ENCODE results near the gene ZNF780B. TPM values are rescaled to one million over a fixed set of nuclear protein-coding genes. Genes with fewer than 3 reads are reported as not detected.

The ZNF780B gene
- total RNA-seq, 1 experiment from 2014 or later, result 31.9 TPM

- Histone ChIP-seq H2BK5ac (ENCODE audit: insufficient read length, low read length) (no peak overlapping the region), H4K5ac (ENCODE audit: insufficient read length, low read depth, low read length) (no peak overlapping the region), H3K79me2 (ENCODE audit: insufficient read depth, low read length) (peaks cover 2% of the 10 kb centered on the region; the same call in 1 of the 2 replicates), H3K4ac (ENCODE audit: low read depth, low read length) (no peak overlapping the region), H3K23me2 (ENCODE audit: insufficient read length, low read depth, low read length, poor library complexity, severe bottlenecking) (peaks cover 4% of the 10 kb centered on the region), H4K8ac (replicated peaks; ENCODE audit: insufficient read length, low read depth, low read length) (no peak overlapping the region), H2AK5ac (ENCODE audit: insufficient read length, low read length) (no peak overlapping the region), H4K91ac (ENCODE audit: insufficient read length, low read depth, low read length) (no peak overlapping the region), H2BK15ac (ENCODE audit: low read depth, low read length) (no peak overlapping the region), H4K20me1 (ENCODE audit: control insufficient read depth, insufficient read depth, insufficient read length) (no peaks in the 10 kb centered on the region), H3K27ac (ENCODE audit: insufficient read length, low read depth, low read length) (no peak overlapping the region), H2BK20ac (ENCODE audit: low read depth, low read length, poor library complexity, severe bottlenecking) (no peak overlapping the region), H3K14ac (ENCODE audit: insufficient read depth, low read length) (no peak overlapping the region), H3K18ac (ENCODE audit: insufficient read length, low read depth, low read length) (no peak overlapping the region), H3K9me3 (ENCODE audit: control insufficient read depth, low read depth, low read length) (peaks cover 7% of the 10 kb centered on the region), H3T11ph (ENCODE audit: low read length) (no peak overlapping the region), H2AFZ (ENCODE audit: low read length) (no peak overlapping the region), H3K79me1 (ENCODE audit: insufficient read depth, low read depth, low read length, poor library complexity, severe bottlenecking) (no peaks in the 10 kb centered on the region), H3K9ac (ENCODE audit: extremely low read depth, insufficient read length, low read length) (no peak overlapping the region), H3K23ac (ENCODE audit: insufficient read length, low read depth, low read length) (no peak overlapping the region), H3K4me1 (ENCODE audit: insufficient read depth, low read length) (no peaks in the 10 kb centered on the region), H3K4me2 (ENCODE audit: insufficient read depth, insufficient read length, low read length) (no peak overlapping the region), H2BK120ac (ENCODE audit: low read depth, low read length, poor library complexity, severe bottlenecking) (no peak overlapping the region), H3K56ac (ENCODE audit: insufficient read length, low read depth, low read length) (no peak overlapping the region), H2BK12ac (ENCODE audit: insufficient read length, low read depth, low read length) (no peak overlapping the region), H3K27me3 (ENCODE audit: insufficient read depth, low read length) (no peaks in the 10 kb centered on the region)
- Mint-ChIP-seq H3K9me3 (peaks cover 11 to 21% of the 10 kb centered on the region in 2 experiments), H3K27ac (no peak overlapping the region), H3K4me3 (peak overlapping the region in 1 of 2 experiments; percentile 100; a peak in 2 of 5 replicates), H3K36me3 (ENCODE audit: insufficient read depth in 1 of 3, low read depth in 3 of 3) (peaks cover 13 to 17% (median 15%) of the 10 kb centered on the region in 3 experiments), H3K27me3 (ENCODE audit: low read depth) (no peaks in the 10 kb centered on the region), H3K4me1 (peaks cover 10 to 18% of the 10 kb centered on the region in 2 experiments)
- no CpG with 5 or more reads among the region's 4 CpGs for WGBS (ENCODE audit: extremely low coverage, insufficient read length, low lambda C conversion rate)
- no peak for TF ChIP-seq CTCF (conservative IDR thresholded peaks at IDR 0.05)
- DNase-seq, result no peak
These were observed 57.5 kb downstream of the ZNF780B start for GRCh38 chr19:39998501-39998900.
